Panc1 (cell line): ENCODE data around the gene HDDC2. TPM values are rescaled to one million over a fixed set of nuclear protein-coding genes. Genes with fewer than 3 reads are reported as not detected.

Experiments used
- ATAC-seq: fragments of 200-7000 bp; cut with Tn5 transposase; 2 replicates; pipeline ENCODE4 v1.9.1; 2020; ENCODE audit warnings: mild to moderate bottlenecking, moderate library complexity
- BruUV-seq: library from RNA; stranded (reverse); fragments of 400-500 nt; replicated peaks from 2 replicates; lab custom pipeline; 2021; lab: Mats Ljungman, UMichigan
- CTCF ChIA-PET: fragments of 300-600 bp; sonication (Branson Sonifier 250); formaldehyde crosslinking; loops from one replicate; lab custom pipeline; 2022; ENCODE audit warnings: antibody characterized with exemption; lab: Charles Lee
- POLR2A ChIA-PET: fragments of 300-600 bp; sonication (Branson Sonifier 250); formaldehyde crosslinking; loops from one replicate; lab custom pipeline; 2022; ENCODE audit warnings: antibody characterized with exemption; lab: Charles Lee
- DNase-seq: peaks from one replicate; pipeline ENCODE4 v3.0.0-alpha.2; 2010; ENCODE audit warnings: low read depth, low spot score
- H3K27ac ChIP-seq: 2 replicates; pipeline ENCODE4 v1.5.1; 2011; ENCODE audit warnings: mild to moderate bottlenecking, low read length, inconsistent platforms
- H3K27me3 ChIP-seq: fragments of 200-500 bp; sonication (Bioruptor generic); 2 replicates; pipeline ENCODE4 v1.6.0; 2014; ENCODE audit warnings: low read length, inconsistent platforms; ENCODE audit not compliant: control insufficient read depth, insufficient read depth
- H3K36me3 ChIP-seq: fragments of 200-500 bp; sonication (Bioruptor generic); 2 replicates; pipeline ENCODE4 v1.5.1; 2014; ENCODE audit warnings: inconsistent platforms, mild to moderate bottlenecking, low read length, moderate library complexity; ENCODE audit not compliant: control insufficient read depth, insufficient read depth
- H3K4me1 ChIP-seq: 2 replicates; pipeline ENCODE4 v1.5.1; 2011; ENCODE audit warnings: inconsistent platforms, mild to moderate bottlenecking, low read length, moderate library complexity; ENCODE audit not compliant: control insufficient read depth, insufficient read depth
- H3K4me3 ChIP-seq, 2 experiments: 2 replicates each; pipeline ENCODE4 v1.5.1; 2011 to 2012; ENCODE audit warnings: low read depth in 2 of 2, low read length in 2 of 2, mild to moderate bottlenecking in 2 of 2, inconsistent platforms in 1 of 2, moderate library complexity in 1 of 2
- H3K9me3 ChIP-seq: fragments of 200-500 bp; sonication (Bioruptor generic); 2 replicates; pipeline ENCODE4 v1.5.1; 2014; ENCODE audit warnings: low read depth, mild to moderate bottlenecking, inconsistent platforms, low read length, moderate library complexity; ENCODE audit not compliant: control insufficient read depth, insufficient read depth
- POLR2AphosphoS5 ChIP-seq: IDR thresholded peaks from 2 replicates; pipeline ENCODE4 v1.6.1; 2012; ENCODE audit warnings: mild to moderate bottlenecking, low read depth, low read length, moderate library complexity
- REST ChIP-seq, 2 experiments: IDR thresholded peaks; 2 replicates each; pipeline ENCODE4 v1.6.1; 2011 to 2012; ENCODE audit warnings: low read depth in 2 of 2, control low read depth in 1 of 2, low read length in 1 of 2, mild to moderate bottlenecking in 1 of 2, moderate library complexity in 1 of 2; ENCODE audit not compliant: insufficient read depth in 1 of 2
- SIN3A ChIP-seq: IDR thresholded peaks from 2 replicates; pipeline ENCODE4 v1.6.1; 2012; ENCODE audit warnings: low read depth, mild to moderate bottlenecking, low read length, moderate library complexity, borderline replicate concordance; ENCODE audit not compliant: insufficient read depth
- TCF7L2 ChIP-seq: IDR thresholded peaks from 2 replicates; pipeline ENCODE4 v1.6.1; 2011; ENCODE audit warnings: mild to moderate bottlenecking, low read depth, low read length, inconsistent platforms
- in situ Hi-C: cut with HindIII; loops from 2 replicates; pipeline ENCODE4 v1.10.0; 2016; ENCODE audit warnings: low sequenced_read_pairs, low pct_unique_long_range_greater_than_20kb
- intact Hi-C: fragments of 100-400 bp; cut with micrococcal nuclease; formaldehyde crosslinking; loops from one replicate; pipeline ENCODE4 v1.10.0; 2022; ENCODE audit not compliant: unreplicated experiment
- total RNA-seq: library from RNA; stranded (reverse); gene quantifications from one replicate; pipeline ENCODE4 v1.2.1, GENCODE V29; 2021; ENCODE audit not compliant: unreplicated experiment
- TF ChIP-seq, protein P1 (sequence below): fragments of 450-650 bp; IDR thresholded peaks from 2 replicates; pipeline ENCODE4 v1.5.1; 2017; ENCODE audit warnings: mild to moderate bottlenecking

HDDC2 gene
- total RNA-seq, 1 experiment from 2014 or later = 88.8 TPM

DNA sequence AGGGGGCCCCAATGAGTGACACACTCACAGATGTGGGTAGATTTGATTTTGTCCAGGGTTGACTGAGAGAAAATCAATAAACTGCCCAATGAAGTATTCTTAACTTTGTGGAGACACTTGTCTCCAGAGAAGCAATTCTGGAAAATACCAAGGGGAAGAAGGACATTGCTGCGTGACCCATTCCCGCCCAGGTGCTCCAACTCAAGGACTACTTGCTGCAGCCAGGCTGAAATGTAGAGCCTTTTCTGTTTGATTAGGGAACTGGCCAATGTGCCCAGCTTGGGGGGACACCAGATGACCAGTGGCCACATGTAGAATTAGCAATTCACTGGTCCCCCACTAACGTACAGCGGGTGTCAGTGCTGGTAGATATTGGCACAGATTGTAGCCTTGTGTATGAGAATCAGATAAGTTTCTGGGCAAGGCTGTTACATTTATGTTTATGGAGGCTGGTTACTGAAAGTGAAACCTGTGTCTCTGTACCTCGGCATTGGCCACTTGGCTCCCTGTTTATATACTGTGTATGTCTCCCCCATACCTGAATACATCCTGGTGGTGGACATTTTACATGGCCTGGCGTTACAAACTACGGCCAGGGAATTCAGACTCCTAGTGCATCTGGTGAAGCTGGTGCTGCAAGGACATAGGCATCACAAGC lies 32.3 kb downstream of the HDDC2 start:
- DNase-seq (no peak), ATAC-seq (no peak)
- Histone ChIP-seq H3K27ac (no peak overlapping the region), H3K4me1 (no peaks in the 10 kb centered on the region), H3K27me3 (no peaks in the 10 kb centered on the region), H3K9me3 (no peaks in the 10 kb centered on the region), H3K4me3 (no peak overlapping the region), H3K36me3 (no peaks in the 10 kb centered on the region)
- in situ Hi-C loops (no loop called here), intact Hi-C loops (no loop called here)
- BruUV-seq = no TSS peak
- ChIA-PET POLR2A (no interaction called here), CTCF (no interaction called here)
- no peak for TF ChIP-seq TCF7L2
- no peak for TF ChIP-seq POLR2AphosphoS5
- TF ChIP-seq REST (IDR thresholded peaks at IDR 0.05; ENCODE audit: insufficient read depth in 1 of 2, low read depth in 2 of 2, low read length in 1 of 2) = no peak
- TF ChIP-seq, protein P1, sequence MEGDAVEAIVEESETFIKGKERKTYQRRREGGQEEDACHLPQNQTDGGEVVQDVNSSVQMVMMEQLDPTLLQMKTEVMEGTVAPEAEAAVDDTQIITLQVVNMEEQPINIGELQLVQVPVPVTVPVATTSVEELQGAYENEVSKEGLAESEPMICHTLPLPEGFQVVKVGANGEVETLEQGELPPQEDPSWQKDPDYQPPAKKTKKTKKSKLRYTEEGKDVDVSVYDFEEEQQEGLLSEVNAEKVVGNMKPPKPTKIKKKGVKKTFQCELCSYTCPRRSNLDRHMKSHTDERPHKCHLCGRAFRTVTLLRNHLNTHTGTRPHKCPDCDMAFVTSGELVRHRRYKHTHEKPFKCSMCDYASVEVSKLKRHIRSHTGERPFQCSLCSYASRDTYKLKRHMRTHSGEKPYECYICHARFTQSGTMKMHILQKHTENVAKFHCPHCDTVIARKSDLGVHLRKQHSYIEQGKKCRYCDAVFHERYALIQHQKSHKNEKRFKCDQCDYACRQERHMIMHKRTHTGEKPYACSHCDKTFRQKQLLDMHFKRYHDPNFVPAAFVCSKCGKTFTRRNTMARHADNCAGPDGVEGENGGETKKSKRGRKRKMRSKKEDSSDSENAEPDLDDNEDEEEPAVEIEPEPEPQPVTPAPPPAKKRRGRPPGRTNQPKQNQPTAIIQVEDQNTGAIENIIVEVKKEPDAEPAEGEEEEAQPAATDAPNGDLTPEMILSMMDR = no peak
- no peak for TF ChIP-seq SIN3A

GRCh38 chr6:125268765-125269164 lies 33.0 kb downstream of the HDDC2 start:
- no peaks in the 10 kb centered on the region for H3K27me3 ChIP-seq
- ChIA-PET POLR2A (interaction anchor here (0.5 kb wide), 2 partner anchors 163 to 743 kb away, joined by 3 to 4 read pairs; no protein-coding TSS in a partner anchor), CTCF (no interaction called here)
- BruUV-seq = no TSS peak
- H3K9me3 ChIP-seq = no peaks in the 10 kb centered on the region
- H3K27ac ChIP-seq = no peak overlapping the region
- TF ChIP-seq, protein P1 = no peak
- no peak for TF ChIP-seq POLR2AphosphoS5
- TF ChIP-seq SIN3A = no peak
- no peak for TF ChIP-seq TCF7L2
- TF ChIP-seq REST (IDR thresholded peaks at IDR 0.05; ENCODE audit: insufficient read depth in 1 of 2, low read depth in 2 of 2, low read length in 1 of 2) = no peak
- intact Hi-C loops = no loop called here
- no peaks in the 10 kb centered on the region for H3K4me1 ChIP-seq
- no peak for DNase-seq
- in situ Hi-C loops = no loop called here
- no peaks in the 10 kb centered on the region for H3K36me3 ChIP-seq
- H3K4me3 ChIP-seq = no peak overlapping the region
- no peak for ATAC-seq
